EH (cell line): ENCODE results near the gene EFEMP2.
"Not testable (repeated sequence)": the region's sequence is repeated elsewhere in the genome, so short reads cannot be mapped to it uniquely, and the experiment has no call there.

Source experiments
- DNase-seq: peaks from one replicate; pipeline ENCODE4 v3.0.0-alpha.2; 2015; ENCODE audit warnings: low read depth

EFEMP2 gene

GRCh38 chr11:65854852-65855837 is 17.5 kb downstream of the EFEMP2 start:
- DNase-seq: no peak

GRCh38 chr11:65854161-65854592 is 18.4 kb downstream of the EFEMP2 start:
- no peak for DNase-seq

DNA sequence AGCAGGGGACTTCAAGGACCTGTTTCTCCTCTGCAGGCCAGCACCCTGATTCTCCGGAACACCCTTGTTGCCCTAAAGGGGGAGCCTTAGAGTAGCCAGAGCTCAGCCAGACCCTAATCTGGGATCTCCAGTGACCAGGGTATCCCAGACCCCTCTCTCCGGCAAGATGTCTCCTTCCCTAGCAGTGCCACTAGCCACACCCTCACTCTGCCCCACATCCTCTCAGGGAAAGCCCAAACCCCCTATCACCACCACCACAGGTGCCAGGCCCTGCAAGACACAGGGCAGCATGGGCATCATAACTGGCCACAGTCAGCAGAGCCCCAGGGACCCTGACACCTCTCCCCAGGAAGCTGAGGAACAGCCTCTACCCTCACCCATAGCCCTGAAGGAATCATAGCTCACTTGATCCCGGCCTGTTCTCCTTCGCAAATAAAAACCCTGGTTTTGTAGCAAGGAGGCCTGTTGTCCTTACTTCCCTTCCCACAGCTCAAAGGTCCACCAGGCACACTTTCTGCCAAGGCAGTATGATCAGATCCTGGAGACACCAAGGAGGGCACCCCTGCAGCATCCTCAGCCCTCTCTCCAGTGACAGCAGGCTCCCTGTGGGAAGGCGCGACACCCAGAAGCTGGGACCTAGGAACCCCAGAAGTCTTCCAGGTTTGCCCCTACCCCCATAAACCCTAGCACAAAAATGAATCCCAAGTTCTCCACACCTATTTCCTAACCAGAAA is 19.2 kb downstream of the EFEMP2 start:
- DNase-seq: no peak

DNA sequence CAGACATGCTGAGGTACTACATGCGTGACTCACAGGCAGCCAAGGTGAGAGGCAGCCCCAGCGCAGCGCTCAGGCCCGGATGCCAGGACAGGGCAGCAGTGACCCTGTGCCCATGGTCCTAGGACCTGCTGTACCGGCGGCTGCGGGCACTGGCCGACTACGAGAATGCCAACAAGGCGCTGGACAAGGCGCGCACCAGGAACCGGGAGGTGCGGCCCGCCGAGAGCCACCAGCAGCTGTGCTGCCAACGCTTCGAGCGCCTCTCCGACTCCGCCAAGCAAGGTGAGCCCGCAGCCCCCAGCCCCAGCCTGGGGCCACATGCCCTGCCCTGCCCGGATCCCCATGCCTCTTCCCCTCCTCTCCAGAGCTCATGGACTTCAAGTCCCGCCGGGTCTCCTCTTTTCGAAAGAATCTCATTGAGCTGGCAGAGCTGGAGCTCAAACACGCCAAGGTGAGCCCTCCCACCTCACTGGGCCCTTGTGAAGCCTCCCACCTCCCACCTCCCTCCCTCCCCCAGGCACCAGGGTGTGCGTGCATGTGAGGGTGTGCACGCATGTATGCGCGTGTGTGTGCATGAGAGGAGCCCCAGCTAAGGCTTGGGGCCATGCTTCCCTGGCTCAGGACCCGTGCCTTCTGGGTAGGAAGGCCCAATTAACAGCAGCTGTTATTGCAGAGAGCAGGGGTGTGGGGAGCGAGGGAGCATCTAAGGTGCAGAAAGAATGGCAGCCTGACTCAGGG is 19.9 kb downstream of the EFEMP2 start:
- DNase-seq: no peak

DNA sequence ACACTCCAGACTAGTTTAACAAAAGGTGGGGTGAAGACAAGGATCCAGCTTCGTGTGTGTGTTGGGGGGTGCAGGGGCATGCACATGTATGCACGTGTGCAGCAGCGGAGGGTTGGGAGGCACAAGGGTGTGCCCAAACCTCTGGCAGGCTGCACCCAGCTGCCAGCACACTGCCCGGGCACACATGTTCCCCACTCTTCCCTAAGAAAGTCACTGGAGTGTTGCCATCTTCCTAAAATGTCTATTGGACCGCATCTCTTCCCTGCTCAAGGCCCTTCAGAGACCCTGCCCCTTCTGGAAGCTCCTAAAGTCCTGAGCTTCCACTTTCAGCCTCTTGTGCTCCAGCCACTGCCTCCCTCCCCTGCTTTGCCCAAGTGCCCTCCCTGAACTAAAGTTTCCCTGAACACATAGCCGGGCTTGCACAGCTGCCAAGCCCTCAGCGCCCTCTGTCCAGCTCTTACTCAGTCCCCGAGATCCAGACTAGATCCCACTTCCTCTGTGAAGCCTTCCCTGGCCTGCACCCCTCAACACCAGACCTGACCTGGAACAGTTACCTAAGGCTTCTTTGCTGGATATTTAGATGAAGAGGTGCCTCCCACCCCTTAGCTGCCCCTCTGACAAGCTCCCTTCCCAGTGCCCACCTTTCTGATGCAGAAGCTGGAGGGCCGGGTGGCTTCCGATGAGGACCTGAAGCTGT is 20.6 kb downstream of the EFEMP2 start:
- DNase-seq: no peak

GRCh38 chr11:65851083-65851579 is 21.5 kb downstream of the EFEMP2 start:
- peak; percentile 51 for DNase-seq

GRCh38 chr11:65850217-65851082 is 22.1 kb downstream of the EFEMP2 start:
- DNase-seq: no peak

DNA sequence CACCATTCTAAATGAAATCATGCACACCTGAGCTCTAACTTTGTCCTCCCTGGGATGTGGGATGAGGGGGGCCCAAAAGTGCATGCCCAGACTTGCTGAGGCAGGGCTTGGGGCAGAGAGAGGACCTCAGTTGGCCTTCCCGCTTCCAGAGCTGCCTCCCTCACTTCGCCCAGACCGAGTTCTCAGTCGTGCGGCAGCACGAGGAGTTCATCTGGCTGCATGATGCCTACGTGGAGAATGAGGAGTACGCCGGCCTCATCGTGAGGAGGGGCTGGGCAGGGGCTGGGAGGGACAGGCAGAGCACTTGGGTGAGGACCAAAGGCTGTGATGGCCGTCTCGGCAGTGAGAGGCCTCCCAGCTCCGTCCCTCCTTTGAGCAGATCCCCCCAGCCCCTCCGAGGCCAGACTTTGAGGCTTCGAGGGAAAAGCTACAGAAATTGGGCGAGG is 22.8 kb downstream of the EFEMP2 start:
- DNase-seq: no peak

- no peak for DNase-seq
These were observed 23.2 kb downstream of the EFEMP2 start for GRCh38 chr11:65849366-65849765.

GRCh38 chr11:65848693-65849092 is 23.9 kb downstream of the EFEMP2 start:
- DNase-seq: not testable (repeated sequence)

- no peak for DNase-seq
These were observed 24.9 kb downstream of the EFEMP2 start for GRCh38 chr11:65847746-65848145.

DNA sequence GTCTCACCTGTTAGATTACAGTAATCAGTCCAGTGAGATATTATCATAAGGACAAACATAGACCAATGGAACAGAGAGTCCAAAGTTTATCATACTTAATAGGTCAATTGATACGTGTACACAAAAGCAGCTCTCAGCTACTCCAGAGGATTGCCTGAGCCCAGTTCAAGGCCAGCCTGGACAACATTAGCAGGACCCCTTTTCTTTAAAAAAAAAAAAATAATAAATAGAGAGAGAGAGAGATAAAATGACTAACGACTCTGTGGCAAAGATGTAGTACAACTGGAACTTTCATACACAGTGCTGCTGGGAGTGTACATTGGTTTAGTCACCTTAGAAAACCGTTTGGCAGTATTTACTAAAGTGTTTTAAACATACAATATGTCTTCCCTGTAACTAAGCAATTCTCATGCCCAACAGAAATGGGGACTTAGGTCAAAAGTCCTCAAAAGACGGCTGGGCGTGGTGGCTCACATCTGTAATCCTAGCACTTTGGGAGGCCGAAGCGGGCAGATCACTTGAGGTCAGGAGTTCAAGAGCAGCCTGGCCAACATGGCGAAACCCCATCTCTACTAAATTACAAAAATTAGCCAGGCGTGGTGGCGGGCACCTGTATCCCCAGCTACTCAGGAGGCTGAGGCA is 28.2 kb downstream of the EFEMP2 start:
- DNase-seq: no peak

DNA sequence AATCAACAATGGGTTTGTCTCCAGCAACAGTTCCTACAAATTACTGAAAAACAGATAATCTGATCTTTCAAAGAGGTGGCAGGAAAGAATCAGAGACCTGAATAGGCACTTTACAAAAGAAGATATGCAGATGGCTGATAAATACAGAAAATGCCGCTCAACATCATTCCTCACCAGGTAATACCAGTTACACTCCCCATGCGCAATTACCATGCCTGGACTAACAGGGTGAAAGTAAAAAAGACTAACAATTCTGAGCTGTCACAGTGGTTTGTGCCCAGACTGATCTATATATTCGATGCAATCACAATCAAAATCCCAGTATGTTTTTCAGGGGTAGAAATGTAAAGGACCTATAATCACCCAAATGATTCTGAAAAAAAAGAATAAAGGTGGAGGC is 28.8 kb downstream of the EFEMP2 start:
- DNase-seq: no peak

GRCh38 chr11:65842144-65842543 is 30.5 kb downstream of the EFEMP2 start:
- no peak for DNase-seq

DNA sequence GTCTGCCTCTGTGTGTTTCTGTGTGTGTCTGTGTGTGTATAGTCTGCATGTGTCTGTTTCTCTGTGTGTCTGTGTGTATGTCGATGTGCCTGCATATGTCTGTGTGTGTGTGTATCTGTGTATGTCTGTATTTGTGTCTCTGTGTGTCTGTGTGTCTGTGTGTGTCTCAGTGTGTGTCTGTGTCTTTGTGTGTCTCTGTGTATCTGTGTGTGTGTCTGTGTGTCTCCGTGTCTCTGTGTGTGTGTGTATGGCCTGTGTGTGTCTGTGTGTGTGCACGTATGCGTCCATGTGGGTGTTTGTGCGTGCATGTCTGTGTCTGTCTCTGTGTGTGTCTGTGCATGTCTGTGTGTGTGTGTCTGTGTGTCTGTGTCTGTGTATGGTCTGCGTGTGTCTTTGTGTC is 38.4 kb downstream of the EFEMP2 start:
- no peak for DNase-seq

- DNase-seq: peak; percentile 89
These were observed 39.1 kb downstream of the EFEMP2 start, which contains the start of gene SNX32 for GRCh38 chr11:65833297-65834030. Gene SNX32, plus strand, starts transcription at chr11:65833963. Its CDS starts 103 bp downstream, at chr11:65834066.

- DNase-seq: not testable (repeated sequence)
These were observed 40.4 kb downstream of the EFEMP2 start for GRCh38 chr11:65832231-65832630.

- DNase-seq: no peak
These were observed 43.1 kb downstream of the EFEMP2 start for GRCh38 chr11:65829459-65829858.
